ENCODE results near the gene COPS6. TPM values are rescaled to one million over a fixed set of nuclear protein-coding genes. Genes with fewer than 3 reads are reported as not detected.
A peak's percentile ranks its signal among the peaks of the same experiment; 100 is the strongest.

The COPS6 gene
- total and polyA plus RNA-seq, 2 donors (not counting 1 experiment from before 2014, with no cell fraction given): 76.5 to 79.6 TPM

GRCh38 chr7:100044718-100045117 lies 44.1 kb upstream of the COPS6 start:
- ATAC-seq (ENCODE audit: low read depth): no peak
- DNase-seq: peak; percentile 42
- no peak overlapping the region for H3K4me3 ChIP-seq (ENCODE audit: control extremely low read depth in 1 of 5, extremely low read depth in 1 of 5, insufficient read depth in 1 of 5, low read depth in 2 of 5, low read length in 4 of 5)
- 26% methylated on average over 6 of the region's 6 CpGs for WGBS (ENCODE audit: insufficient coverage)
- peak overlapping the region; percentile 28 for H3K27ac Mint-ChIP-seq
- ChIA-PET POLR2A (no interaction called here), CTCF (interaction anchor here (0.6 to 0.8 kb wide), 4 partner anchors 25 to 787 kb away, joined by 3 read pairs; no protein-coding TSS in a partner anchor)
- H3K9ac ChIP-seq (ENCODE audit: low read length): no peak overlapping the region
- H3K9me3 Mint-ChIP-seq (ENCODE audit: insufficient read depth): no peaks in the 10 kb centered on the region
- peak overlapping the region; percentile 35 for H3K4me2 ChIP-seq (replicated peaks; ENCODE audit: low read depth, low read length, poor library complexity, severe bottlenecking)
- no peaks in the 10 kb centered on the region for H3K27me3 Mint-ChIP-seq
- no peak overlapping the region for H3K27ac ChIP-seq (ENCODE audit: low read length in 2 of 2)
- no peaks in the 10 kb centered on the region for H3K27me3 ChIP-seq (replicated peaks in 1 of 4; ENCODE audit: control extremely low read depth in 1 of 4, control insufficient read depth in 3 of 4, insufficient read depth in 4 of 4, low read length in 3 of 4)
- H3K9me3 ChIP-seq (ENCODE audit: control extremely low read depth in 1 of 3, control insufficient read depth in 2 of 3, insufficient read depth in 1 of 3, low read length in 2 of 3): no peaks in the 10 kb centered on the region
- no peak overlapping the region for H2AFZ ChIP-seq (ENCODE audit: insufficient read depth, low read depth, low read length, poor library complexity, severe bottlenecking)
- intact Hi-C loops (cut with micrococcal nuclease): no loop called here
- H3K36me3 ChIP-seq (replicated peaks in 1 of 2; ENCODE audit: control extremely low read depth in 1 of 2, control insufficient read depth in 1 of 2, extremely low read depth in 1 of 2, insufficient read depth in 2 of 2, low read length in 1 of 2): no peaks in the 10 kb centered on the region
- peaks cover 10 to 16% of the 10 kb centered on the region in 2 donors for H3K4me1 ChIP-seq (ENCODE audit: control insufficient read depth in 2 of 2, insufficient read depth in 2 of 2, low read length in 2 of 2)
- H3K4me3 Mint-ChIP-seq: peak overlapping the region; percentile 67
- H3K79me2 ChIP-seq (ENCODE audit: control insufficient read depth, insufficient read depth, low read length): no peaks in the 10 kb centered on the region
- H3K4me1 Mint-ChIP-seq: peaks cover 21% of the 10 kb centered on the region
- TF ChIP-seq CTCF (IDR thresholded peaks at IDR 0.05) (peak; percentile 11), EZH2 (IDR thresholded peaks at IDR 0.05; ENCODE audit: borderline replicate concordance, insufficient read depth, low read depth, low read length, poor library complexity, severe bottlenecking) (no peak)
- no peaks in the 10 kb centered on the region for H4K20me1 ChIP-seq (ENCODE audit: control insufficient read depth, insufficient read depth, low read length, poor library complexity, severe bottlenecking)

GRCh38 chr7:100048680-100049079 lies 40.1 kb upstream of the COPS6 start:
- TF ChIP-seq EZH2 (IDR thresholded peaks at IDR 0.05; ENCODE audit: borderline replicate concordance, insufficient read depth, low read depth, low read length, poor library complexity, severe bottlenecking) (no peak), CTCF (IDR thresholded peaks at IDR 0.05) (no peak)
- Histone ChIP-seq H2AFZ (ENCODE audit: insufficient read depth, low read depth, low read length, poor library complexity, severe bottlenecking) (peak overlapping the region; percentile 100), H3K9me3 (ENCODE audit: control extremely low read depth in 1 of 3, control insufficient read depth in 2 of 3, insufficient read depth in 1 of 3, low read length in 2 of 3) (no peaks in the 10 kb centered on the region), H3K4me3 (ENCODE audit: control extremely low read depth in 1 of 5, extremely low read depth in 1 of 5, insufficient read depth in 1 of 5, low read depth in 2 of 5, low read length in 4 of 5) (no peak overlapping the region), H3K9ac (ENCODE audit: low read length) (no peak overlapping the region), H3K4me1 (ENCODE audit: control insufficient read depth in 2 of 2, insufficient read depth in 2 of 2, low read length in 2 of 2) (peaks cover 6 to 18% of the 10 kb centered on the region in 2 donors), H3K4me2 (replicated peaks; ENCODE audit: low read depth, low read length, poor library complexity, severe bottlenecking) (peak overlapping the region; percentile 92), H3K36me3 (replicated peaks in 1 of 2; ENCODE audit: control extremely low read depth in 1 of 2, control insufficient read depth in 1 of 2, extremely low read depth in 1 of 2, insufficient read depth in 2 of 2, low read length in 1 of 2) (no peaks in the 10 kb centered on the region), H4K20me1 (ENCODE audit: control insufficient read depth, insufficient read depth, low read length, poor library complexity, severe bottlenecking) (no peaks in the 10 kb centered on the region), H3K27ac (ENCODE audit: low read length in 2 of 2) (no peak overlapping the region), H3K27me3 (replicated peaks in 1 of 4; ENCODE audit: control extremely low read depth in 1 of 4, control insufficient read depth in 3 of 4, insufficient read depth in 4 of 4, low read length in 3 of 4) (no peaks in the 10 kb centered on the region), H3K79me2 (ENCODE audit: control insufficient read depth, insufficient read depth, low read length) (peaks cover 7% of the 10 kb centered on the region)
- peak overlapping the region; percentile 97 for H3K27ac Mint-ChIP-seq
- no peaks in the 10 kb centered on the region for H3K27me3 Mint-ChIP-seq
- H3K4me3 Mint-ChIP-seq: peak overlapping the region; percentile 97
- H3K9me3 Mint-ChIP-seq (ENCODE audit: insufficient read depth): no peaks in the 10 kb centered on the region
- no peak for ATAC-seq (ENCODE audit: low read depth)
- intact Hi-C loops (cut with micrococcal nuclease): loop anchor here (1.0 to 2.0 kb wide), 5 partner anchors 33 to 130 kb away; partner anchors contain the start of genes TRIM4, ZKSCAN1 and ZNF3
- ChIA-PET POLR2A (no interaction called here), CTCF (no interaction called here)
- peaks cover 21% of the 10 kb centered on the region for H3K4me1 Mint-ChIP-seq
- DNase-seq: no peak
- 84% methylated on average over 2 of the region's 4 CpGs for WGBS (ENCODE audit: insufficient coverage)
